A172 (cell line): ENCODE measurements around the gene C1QL2. TPM values are rescaled to one million over a fixed set of nuclear protein-coding genes. Genes with fewer than 3 reads are reported as not detected.

ENCODE experiments used
- DNase-seq: peaks from one replicate; pipeline ENCODE4 v3.0.0-alpha.2; 2015; ENCODE audit warnings: low spot score
- total RNA-seq: library from RNA; depleted of rRNA; stranded (reverse); fragments of >200 nt; shearing (Covaris generic); gene quantifications from 2 replicates; pipeline ENCODE4 v1.2.3, GENCODE V29; 2014

Gene C1QL2
- total RNA-seq, 1 experiment from 2014 or later: not detected

- no peak for DNase-seq
Observed at GRCh38 chr2:119142824-119143223, 15.7 kb downstream of the C1QL2 start.

GRCh38 chr2:119137502-119137901 is 21.0 kb downstream of the C1QL2 start:
- DNase-seq: peak; percentile 17

- DNase-seq: no peak
Observed at GRCh38 chr2:119136872-119137271, 21.7 kb downstream of the C1QL2 start.

- peak; percentile 84 for DNase-seq
Observed at GRCh38 chr2:119136093-119136492, 22.5 kb downstream of the C1QL2 start.

GRCh38 chr2:119134775-119135174 is 23.8 kb downstream of the C1QL2 start:
- DNase-seq: no peak

GRCh38 chr2:119126650-119127049 is 31.9 kb downstream of the C1QL2 start:
- DNase-seq: peak; percentile 48

- DNase-seq: no peak
Observed at GRCh38 chr2:119123389-119123788, 35.2 kb downstream of the C1QL2 start.

- no peak for DNase-seq
Observed at GRCh38 chr2:119122663-119123062, 35.9 kb downstream of the C1QL2 start.

GRCh38 chr2:119119999-119120756 is 38.4 kb downstream of the C1QL2 start:
- no peak for DNase-seq

GRCh38 chr2:119119076-119119785 is 39.3 kb downstream of the C1QL2 start:
- no peak for DNase-seq

GRCh38 chr2:119117891-119118882 is 40.4 kb downstream of the C1QL2 start:
- DNase-seq: no peak

- DNase-seq: no peak
Observed at GRCh38 chr2:119117408-119117807, 41.1 kb downstream of the C1QL2 start.

GRCh38 chr2:119116411-119117295 is 41.9 kb downstream of the C1QL2 start:
- no peak for DNase-seq

GRCh38 chr2:119114266-119114665 is 44.3 kb downstream of the C1QL2 start:
- DNase-seq: no peak

- no peak for DNase-seq
Observed at GRCh38 chr2:119113489-119113770, 45.1 kb downstream of the C1QL2 start.

- DNase-seq: no peak
Observed at GRCh38 chr2:119112770-119113488, 45.6 kb downstream of the C1QL2 start.

- no peak for DNase-seq
Observed at GRCh38 chr2:119112230-119112629, 46.3 kb downstream of the C1QL2 start.

- DNase-seq: peak; percentile 37
Observed at GRCh38 chr2:119111115-119111975, 47.2 kb downstream of the C1QL2 start.

GRCh38 chr2:119109866-119110265 is 48.7 kb downstream of the C1QL2 start:
- DNase-seq: peak; percentile 38

- no peak for DNase-seq
Observed at GRCh38 chr2:119108186-119108585, 50.4 kb downstream of the C1QL2 start.
